HL-60 (cell line): ENCODE measurements around the gene ADPRH.

Experiments
- GABPA ChIP-seq: IDR thresholded peaks from 2 replicates; pipeline ENCODE4 v1.6.1; 2012; ENCODE audit warnings: low read depth
- POLR2AphosphoS5 ChIP-seq: IDR thresholded peaks from 2 replicates; pipeline ENCODE4 v1.6.1; 2012; ENCODE audit warnings: low read depth
- SPI1 ChIP-seq: IDR thresholded peaks from 2 replicates; pipeline ENCODE4 v1.6.1; 2012; ENCODE audit warnings: low read depth, mild to moderate bottlenecking, borderline replicate concordance
- TF ChIP-seq, protein P1 (sequence below): IDR thresholded peaks from one replicate; pipeline ENCODE4 v1.5.1; 2011; ENCODE audit warnings: low read length, control low read depth, inconsistent platforms; ENCODE audit not compliant: insufficient read depth

DNA sequence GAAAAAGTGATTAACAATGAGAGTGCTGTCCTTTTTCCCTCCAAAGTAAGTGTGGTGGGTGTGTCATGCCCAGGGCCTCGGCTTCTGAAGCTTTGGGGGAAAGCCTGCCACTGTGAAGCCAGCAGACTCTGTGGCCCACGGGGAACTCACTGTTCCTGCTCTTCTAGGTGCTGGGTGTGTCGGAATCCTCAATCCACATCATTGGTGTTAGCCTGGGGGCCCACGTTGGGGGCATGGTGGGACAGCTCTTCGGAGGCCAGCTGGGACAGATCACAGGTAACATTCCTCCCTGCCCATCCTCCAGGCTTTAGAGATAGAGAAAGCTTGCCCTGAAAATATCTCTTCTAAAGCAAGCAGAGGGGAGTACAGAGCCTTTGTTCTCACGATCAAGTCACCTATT is 30.0 kb downstream of the ADPRH start:
- TF ChIP-seq, protein P1, sequence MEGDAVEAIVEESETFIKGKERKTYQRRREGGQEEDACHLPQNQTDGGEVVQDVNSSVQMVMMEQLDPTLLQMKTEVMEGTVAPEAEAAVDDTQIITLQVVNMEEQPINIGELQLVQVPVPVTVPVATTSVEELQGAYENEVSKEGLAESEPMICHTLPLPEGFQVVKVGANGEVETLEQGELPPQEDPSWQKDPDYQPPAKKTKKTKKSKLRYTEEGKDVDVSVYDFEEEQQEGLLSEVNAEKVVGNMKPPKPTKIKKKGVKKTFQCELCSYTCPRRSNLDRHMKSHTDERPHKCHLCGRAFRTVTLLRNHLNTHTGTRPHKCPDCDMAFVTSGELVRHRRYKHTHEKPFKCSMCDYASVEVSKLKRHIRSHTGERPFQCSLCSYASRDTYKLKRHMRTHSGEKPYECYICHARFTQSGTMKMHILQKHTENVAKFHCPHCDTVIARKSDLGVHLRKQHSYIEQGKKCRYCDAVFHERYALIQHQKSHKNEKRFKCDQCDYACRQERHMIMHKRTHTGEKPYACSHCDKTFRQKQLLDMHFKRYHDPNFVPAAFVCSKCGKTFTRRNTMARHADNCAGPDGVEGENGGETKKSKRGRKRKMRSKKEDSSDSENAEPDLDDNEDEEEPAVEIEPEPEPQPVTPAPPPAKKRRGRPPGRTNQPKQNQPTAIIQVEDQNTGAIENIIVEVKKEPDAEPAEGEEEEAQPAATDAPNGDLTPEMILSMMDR = no peak
- no peak for TF ChIP-seq POLR2AphosphoS5
- TF ChIP-seq GABPA = no peak
- no peak for TF ChIP-seq SPI1
